HPDE6-E6E7 (cell line): ENCODE data around the gene HNRNPUL2.
"Not testable (repeated sequence)": the region's sequence is repeated elsewhere in the genome, so short reads cannot be mapped to it uniquely, and the experiment has no call there.

Experiments
- DNase-seq: peaks from one replicate; pipeline ENCODE4 v3.0.0; 2011; ENCODE audit warnings: missing footprints; ENCODE audit errors: extremely low spot score

The HNRNPUL2 gene

GRCh38 chr11:62727165-62727871 lies at the start of gene HNRNPUL2:
Gene HNRNPUL2 (minus strand): TSS chr11:62727457. CDS start chr11:62727156, 301 bp downstream.
- DNase-seq, result peak; percentile 97

GRCh38 chr11:62775646-62776045 lies 48.4 kb upstream of the HNRNPUL2 start:
- DNase-seq, result no peak

- no peak for DNase-seq
These were observed 47.1 kb upstream of the HNRNPUL2 start for GRCh38 chr11:62774407-62774806.

- peak; percentile 96 for DNase-seq
These were observed 44.1 kb upstream of the HNRNPUL2 start, which contains the start of gene TAF6L for GRCh38 chr11:62771144-62772021. Gene TAF6L (plus strand): TSS chr11:62771396. CDS start chr11:62775784, 4,388 bp downstream.

DNA sequence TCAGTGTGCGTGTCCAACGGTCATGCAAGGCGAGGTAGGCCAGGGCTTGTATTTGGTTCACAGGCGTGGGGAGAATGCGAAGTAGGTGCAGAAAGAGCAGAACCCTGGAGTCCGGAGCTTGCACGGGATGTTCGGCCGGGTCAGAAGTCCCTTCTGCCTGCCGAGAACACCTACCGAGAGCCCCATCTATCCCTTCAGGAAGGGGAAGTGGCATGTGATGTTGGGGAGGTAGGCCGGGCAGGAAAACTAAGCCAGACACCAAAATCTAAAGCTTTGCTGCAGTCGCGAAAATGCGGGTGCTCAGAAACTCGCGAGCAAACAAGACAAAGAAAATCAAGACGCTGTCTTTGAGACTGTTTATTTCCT lies 43.5 kb upstream of the HNRNPUL2 start:
- DNase-seq, result no peak

GRCh38 chr11:62760867-62761227 lies 33.6 kb upstream of the HNRNPUL2 start:
- not testable (repeated sequence) for DNase-seq

DNA sequence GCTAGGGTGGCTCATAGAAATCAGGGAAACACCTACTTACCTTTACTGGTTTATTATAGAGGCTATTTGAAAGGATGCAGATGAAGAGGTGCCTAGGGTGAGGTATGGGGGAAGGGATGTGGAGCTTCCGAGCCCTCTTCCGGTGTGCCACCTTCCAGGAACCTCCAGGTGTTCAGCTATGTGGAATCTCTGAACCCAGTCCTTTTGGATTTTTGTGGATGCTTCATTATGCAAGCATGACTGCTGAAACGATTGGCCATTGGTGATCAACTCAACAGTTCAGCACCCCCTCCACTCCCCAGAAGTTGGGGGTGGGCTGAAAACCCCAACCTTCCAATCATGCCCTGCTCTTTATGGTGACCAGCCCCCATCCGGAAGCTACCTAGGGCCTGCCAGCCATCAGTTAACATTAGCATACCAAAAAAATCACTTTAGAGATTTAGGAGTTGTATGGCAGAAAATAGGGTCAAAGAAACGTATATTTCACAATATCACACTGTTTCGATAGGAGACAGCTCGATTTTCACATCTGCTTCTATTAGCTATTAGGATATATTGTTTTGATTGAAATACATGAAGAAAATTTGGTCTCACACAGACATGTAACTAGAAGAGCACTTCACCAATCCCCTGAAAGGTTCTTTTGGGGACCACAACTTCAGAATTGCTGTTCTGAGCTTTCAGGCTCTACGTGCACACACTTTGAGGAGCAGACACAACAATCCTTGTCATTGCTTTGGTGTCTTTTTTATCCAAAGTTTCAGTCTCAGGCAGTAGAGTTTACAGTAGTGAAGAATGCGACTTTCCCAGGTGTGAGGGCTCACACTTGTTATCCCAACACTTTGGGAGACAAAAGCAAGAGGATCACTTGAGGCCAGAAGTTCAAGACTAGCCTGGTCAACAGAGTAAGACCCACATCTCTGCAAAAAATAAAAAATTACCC lies 30.9 kb upstream of the HNRNPUL2 start:
- DNase-seq, result no peak

- no peak for DNase-seq
These were observed 27.9 kb upstream of the HNRNPUL2 start for GRCh38 chr11:62755086-62755615.

DNA sequence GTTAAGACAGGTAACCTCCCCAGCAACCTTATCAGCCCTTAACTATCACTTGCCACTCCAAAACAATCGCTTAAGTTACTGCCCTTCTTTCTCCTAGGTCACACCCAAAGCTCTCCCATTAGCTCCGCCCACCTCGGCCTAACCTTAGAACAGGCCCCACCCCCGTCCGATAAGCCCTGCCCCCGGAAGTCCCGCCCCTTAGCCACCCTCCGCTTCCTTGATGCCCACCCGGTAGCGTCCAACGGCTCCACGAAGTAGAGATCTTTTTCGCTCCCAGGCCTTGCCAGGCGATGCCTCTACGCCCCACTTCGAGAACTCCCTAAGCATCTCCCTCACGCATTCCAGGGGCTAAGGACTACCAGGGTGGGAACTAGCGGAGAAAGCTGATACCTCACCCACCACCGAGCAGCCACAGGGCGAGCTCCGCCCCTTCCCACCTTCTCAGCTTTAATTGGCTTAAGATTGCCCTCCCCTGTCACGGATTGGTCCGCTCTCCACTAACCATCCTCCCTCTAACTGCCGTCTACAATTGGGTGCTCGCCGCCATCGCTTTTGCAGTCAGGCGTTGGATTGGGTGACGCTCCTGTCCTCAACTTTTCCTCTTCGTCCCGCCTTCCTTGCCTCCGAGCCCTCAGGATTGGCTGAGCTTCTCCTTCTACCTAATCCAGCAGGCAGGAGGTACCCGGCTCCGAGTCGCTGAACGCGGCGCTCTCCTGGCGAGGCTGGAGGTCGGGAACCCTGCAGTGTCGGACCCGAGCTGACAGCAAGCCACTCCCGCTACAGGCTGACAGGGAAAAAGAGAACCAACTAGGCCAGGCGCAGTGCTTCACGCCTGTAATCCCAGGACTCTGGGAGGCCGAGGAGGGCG lies 26.7 kb upstream of the HNRNPUL2 start, which contains the start of gene ZBTB3:
Gene ZBTB3, minus strand, starts transcription at position 425 of the 868 bp plus-strand sequence. CDS start 496 bp downstream, outside the sequence.
- peak; percentile 98 for DNase-seq

GRCh38 chr11:62752994-62753735 lies 25.9 kb upstream of the HNRNPUL2 start:
- DNase-seq, result no peak

DNA sequence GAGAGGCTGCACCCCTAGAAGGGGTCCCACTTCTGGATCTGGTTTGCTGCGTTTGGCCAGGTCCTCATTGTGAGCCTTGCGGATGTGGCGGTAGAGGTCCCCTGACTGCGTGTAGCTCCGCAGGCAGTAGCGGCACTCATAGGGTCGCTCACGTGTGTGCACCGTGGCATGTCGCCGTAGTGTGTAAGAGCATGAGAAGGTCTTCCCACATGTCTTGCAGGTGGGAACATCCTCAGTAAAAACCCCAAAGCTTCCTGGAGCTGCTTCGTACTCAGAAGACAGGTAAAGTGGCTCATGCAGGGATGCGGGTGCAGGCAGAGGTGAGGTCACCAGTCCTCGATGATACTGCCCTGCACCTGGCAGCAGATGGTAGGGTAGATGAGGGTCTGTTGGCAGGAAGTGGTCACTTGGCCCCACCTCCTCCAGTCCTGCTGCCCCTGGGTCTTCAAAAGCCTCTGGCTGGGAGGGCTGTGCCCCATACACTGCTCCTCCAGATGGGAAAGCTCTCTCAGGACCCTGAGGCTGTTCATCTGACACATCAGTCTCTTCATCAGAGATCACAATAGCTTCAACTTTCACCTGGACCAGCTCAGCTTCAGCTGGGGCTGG lies 25.0 kb upstream of the HNRNPUL2 start:
- no peak for DNase-seq

DNA sequence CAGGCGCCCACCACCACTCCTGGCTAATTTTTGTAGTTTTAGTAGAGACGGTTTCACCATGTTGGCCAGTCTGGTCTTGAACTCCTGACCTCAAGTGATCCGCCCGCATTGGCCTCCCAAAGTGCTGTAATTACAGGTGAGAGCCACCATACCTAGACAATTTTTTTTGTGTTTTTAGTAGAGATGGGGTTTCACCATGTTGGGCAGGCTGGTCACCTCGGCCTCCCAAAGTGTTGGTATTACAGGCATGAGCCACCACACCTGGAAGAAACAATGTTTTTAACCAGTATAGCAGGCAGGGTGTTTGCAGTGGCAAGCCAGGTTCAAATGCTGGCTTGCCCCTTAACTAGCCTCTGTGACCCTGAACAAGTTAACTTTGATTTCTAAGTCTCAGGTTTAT lies 22.7 kb upstream of the HNRNPUL2 start:
- DNase-seq, result not testable (repeated sequence)

DNA sequence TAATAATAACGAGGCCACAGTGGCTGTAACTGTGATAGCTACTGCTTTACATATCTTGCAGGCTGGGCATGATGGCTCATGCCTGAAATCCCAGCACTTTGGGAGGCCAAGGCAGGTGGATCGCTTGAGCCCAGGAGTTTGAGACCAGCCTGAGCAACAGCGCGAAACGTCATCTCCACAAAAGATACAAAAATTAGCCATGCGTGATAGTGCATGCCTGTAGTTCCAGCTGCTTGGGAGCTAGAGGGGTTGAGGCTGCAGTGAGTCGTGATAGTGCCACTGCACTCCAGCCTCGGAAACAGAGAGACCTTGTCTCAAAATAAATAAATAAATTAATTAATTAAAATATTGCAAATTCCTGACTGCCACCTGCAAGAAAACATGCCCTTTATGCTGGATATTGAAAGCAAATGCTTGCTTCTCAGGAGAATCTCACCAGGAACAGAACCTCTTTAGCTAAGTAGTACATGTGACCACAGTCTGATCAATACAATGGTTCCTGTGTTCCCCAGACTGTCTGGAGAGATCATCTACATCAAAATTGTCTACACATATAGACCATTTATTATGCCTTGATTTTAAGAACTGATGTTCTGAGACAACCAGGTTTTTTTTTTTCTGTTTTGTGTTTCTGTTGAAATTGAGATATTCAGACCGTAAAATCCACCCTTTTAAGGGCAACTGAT lies 20.4 kb upstream of the HNRNPUL2 start:
- no peak for DNase-seq

DNA sequence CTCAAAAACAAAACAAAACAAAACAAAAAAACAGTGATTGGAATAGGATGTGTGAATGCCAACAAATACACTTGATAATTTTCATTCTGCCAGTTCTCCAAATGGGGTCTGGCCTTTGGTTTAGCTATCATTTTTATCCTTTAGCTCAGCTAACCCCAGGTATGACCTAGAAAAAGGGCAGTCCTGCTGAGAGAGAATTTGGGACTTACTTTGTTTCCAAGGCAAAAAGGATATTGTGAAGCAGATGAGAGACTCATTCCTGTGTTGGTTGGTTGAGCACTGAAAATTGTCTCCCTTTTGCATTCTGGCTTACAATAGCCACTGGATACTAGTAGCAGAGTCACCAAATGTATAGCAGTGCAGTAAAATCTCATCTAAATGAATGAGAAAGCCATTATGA lies 9.9 kb upstream of the HNRNPUL2 start:
- no peak for DNase-seq

DNA sequence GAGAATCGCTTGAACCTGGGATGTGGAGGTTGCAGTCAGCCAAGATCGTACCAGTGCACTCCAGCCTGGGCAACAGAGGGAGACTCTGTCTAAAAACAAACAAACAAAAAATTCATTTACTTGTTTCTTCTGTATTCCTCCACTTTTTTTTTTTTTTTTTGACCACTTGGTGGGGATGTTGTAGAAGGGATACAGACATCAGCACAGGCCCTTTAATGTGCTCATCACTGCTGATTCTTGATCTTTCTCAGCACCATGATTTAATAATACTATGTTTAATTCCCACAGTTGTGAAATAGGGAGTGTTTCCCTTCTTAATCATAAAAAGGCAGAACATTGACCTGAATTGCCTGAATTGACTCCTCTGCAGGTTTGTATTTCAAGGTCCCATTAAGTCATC lies 5.6 kb upstream of the HNRNPUL2 start:
- no peak for DNase-seq

DNA sequence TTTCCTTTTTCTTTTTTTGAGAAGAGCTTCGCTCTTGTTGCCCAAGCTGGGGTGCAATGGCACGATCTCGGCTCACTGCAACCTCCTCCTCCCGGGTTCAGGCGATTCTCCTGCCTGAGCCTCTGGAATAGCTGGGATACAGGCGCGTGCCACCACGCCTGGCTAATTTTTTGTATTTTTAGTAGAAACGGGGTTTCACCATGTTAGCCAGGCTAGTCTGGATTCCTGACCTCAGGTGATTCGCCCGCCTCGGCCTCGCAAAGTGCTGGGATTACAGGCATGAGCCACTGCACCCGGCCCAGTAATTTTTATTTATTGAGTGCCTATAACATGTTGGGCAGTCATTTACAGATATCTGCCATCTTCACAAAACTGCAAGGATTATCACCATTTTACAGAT lies 2.8 kb upstream of the HNRNPUL2 start:
- not testable (repeated sequence) for DNase-seq

DNA sequence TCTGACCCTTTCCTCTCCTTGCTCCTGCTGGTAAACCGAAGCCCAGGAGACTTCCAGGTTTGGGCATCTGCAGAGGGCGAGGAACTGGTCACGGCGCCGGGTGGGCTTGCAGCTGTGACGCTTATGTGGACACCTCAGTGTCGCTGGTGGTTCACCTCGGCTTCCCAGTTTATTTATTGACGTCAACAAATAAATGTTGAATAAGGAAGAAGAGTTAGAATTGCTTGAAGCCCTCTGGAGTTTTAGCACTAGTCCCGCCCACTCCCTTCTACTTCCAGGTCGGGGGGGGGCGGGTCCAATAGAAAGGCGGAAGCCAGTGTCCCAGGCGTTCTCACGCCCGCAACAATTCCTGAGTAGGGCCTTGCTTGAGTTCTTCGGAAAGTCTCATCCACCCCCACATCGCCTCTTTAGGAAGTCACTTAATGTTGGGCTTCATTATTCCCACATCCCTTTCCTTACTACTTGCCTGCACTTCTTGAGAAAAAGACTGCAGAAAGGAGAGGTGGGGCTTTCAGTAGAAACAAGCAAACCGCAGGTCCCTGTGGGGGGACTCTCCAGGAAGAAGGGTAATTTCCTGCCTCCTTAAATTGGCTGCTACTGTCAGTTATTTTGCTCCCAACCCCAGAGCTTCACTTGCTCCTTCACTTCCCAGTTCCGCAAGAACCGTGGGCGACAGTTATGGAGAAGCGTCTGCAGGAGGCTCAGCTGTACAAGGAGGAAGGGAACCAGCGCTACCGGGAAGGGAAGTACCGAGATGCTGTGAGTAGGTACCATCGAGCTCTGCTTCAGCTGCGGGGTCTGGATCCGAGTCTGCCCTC lies 1.1 kb upstream of the HNRNPUL2 start, which contains the start of gene TTC9C:
Gene TTC9C, plus strand, starts transcription at position 316 of the 818 bp plus-strand sequence. Its CDS starts 363 bp downstream, at position 679.
- peak; percentile 84 for DNase-seq

GRCh38 chr11:62727872-62728170 lies 564 bp upstream of the HNRNPUL2 start:
- DNase-seq, result peak; percentile 85
